K562 (cell line): ENCODE measurements around the gene ETS2. TPM values are rescaled to one million over a fixed set of nuclear protein-coding genes. Genes with fewer than 3 reads are reported as not detected.

Experiments
- ATAC-seq: fragments of 200-7000 bp; cut with Tn5 transposase; 3 replicates; pipeline ENCODE4 v1.9.1; 2020; ENCODE audit warnings: moderate library complexity
- BruUV-seq: library from RNA; stranded (reverse); fragments of 400-500 nt; replicated peaks from 2 replicates; lab custom pipeline; 2021; lab: Mats Ljungman, UMichigan
- CTCF ChIA-PET: fragments of 300-600 bp; formaldehyde crosslinking; extraction: SDS; loops from one replicate; lab custom pipeline; 2021; ENCODE audit warnings: low intra/inter-chr PET ratio; lab: Yijun Ruan, JAX
- POLR2A ChIA-PET: fragments of 300-600, 350-650 bp; sonication (Branson Sonifier 250); formaldehyde crosslinking; extraction: SDS; loops from one replicate; lab custom pipeline; 2021; ENCODE audit warnings: antibody characterized with exemption, inconsistent platforms; lab: Yijun Ruan, JAX
- DNase-seq, 4 experiments: peaks; one replicate each; pipeline versions ENCODE4 v3.0.0 to v3.0.0-alpha.2; 2011 to 2018; ENCODE audit warnings: low spot score in 3 of 4, mixed read lengths in 3 of 4; ENCODE audit errors: extremely low read depth in 1 of 4
- FAIRE-seq: peaks from 2 replicates; lab custom pipeline; 2011; peaks lifted over from hg19 to GRCh38; lab: Jason Lieb, UNC
- H2AFZ ChIP-seq: 2 replicates; pipeline ENCODE4 v1.6.0; 2011; ENCODE audit warnings: low read depth, low read length, control low read depth, inconsistent platforms
- H3K27ac ChIP-seq: fragments of 200-600 bp; 3 replicates; pipeline ENCODE4 v1.8.0; 2011; ENCODE audit warnings: low read depth, mild to moderate bottlenecking, control low read depth, inconsistent platforms, low read length, moderate library complexity, mixed read lengths; ENCODE audit errors: extremely low read depth
- H3K27me3 ChIP-seq, 2 experiments: fragments of 300-600 bp in 1 of 2; 2 replicates in 1 of 2; 3 replicates in 1 of 2; pipeline versions ENCODE4 v1.6.0 to v1.8.0; 2011; ENCODE audit warnings: inconsistent platforms in 2 of 2, low read length in 2 of 2, mild to moderate bottlenecking in 1 of 2, mixed read lengths in 1 of 2, moderate library complexity in 1 of 2; ENCODE audit not compliant: control insufficient read depth in 2 of 2, insufficient read depth in 2 of 2
- H3K36me3 ChIP-seq: fragments of 300-600 bp; 3 replicates; pipeline ENCODE4 v1.8.0; 2011; ENCODE audit warnings: mild to moderate bottlenecking, low read length, inconsistent platforms; ENCODE audit not compliant: control insufficient read depth, insufficient read depth
- H3K4me1 ChIP-seq, 2 experiments: fragments of 200-600 bp in 1 of 2; replicated peaks in 1 of 2; 2 replicates in 1 of 2; 3 replicates in 1 of 2; pipeline versions ENCODE4 v1.5.1 to v1.8.0; 2011; ENCODE audit warnings: inconsistent platforms in 2 of 2, low read length in 2 of 2, mild to moderate bottlenecking in 1 of 2, mixed read lengths in 1 of 2, moderate library complexity in 1 of 2; ENCODE audit not compliant: control insufficient read depth in 2 of 2, insufficient read depth in 2 of 2
- H3K4me2 ChIP-seq: 2 replicates; pipeline ENCODE4 v1.6.1; 2011; ENCODE audit warnings: low read length, control low read depth, inconsistent platforms, mixed read lengths; ENCODE audit not compliant: insufficient read depth
- H3K4me3 ChIP-seq: fragments of 200-600 bp; sonication (generic), shearing (Covaris generic); 2 replicates; pipeline ENCODE4 v1.5.1; 2016; ENCODE audit warnings: control low read depth, inconsistent platforms
- H3K79me2 ChIP-seq: fragments of 200-600 bp; 3 replicates; pipeline ENCODE4 v1.8.0; 2011; ENCODE audit warnings: low read length, inconsistent platforms; ENCODE audit not compliant: control insufficient read depth, insufficient read depth
- H3K9ac ChIP-seq, 2 experiments: 2 replicates each; pipeline versions ENCODE4 v1.6.0 to v1.6.1; 2011; ENCODE audit warnings: low read depth in 2 of 2, low read length in 2 of 2, control low read depth in 1 of 2, inconsistent platforms in 1 of 2, mild to moderate bottlenecking in 1 of 2, mixed read lengths in 1 of 2; ENCODE audit not compliant: insufficient read depth in 1 of 2
- H3K9me1 ChIP-seq: one replicate; pipeline ENCODE4 v1.6.0; 2011; ENCODE audit warnings: inconsistent platforms, mild to moderate bottlenecking, low read length, moderate library complexity; ENCODE audit not compliant: control insufficient read depth, insufficient read depth
- H3K9me3 ChIP-seq: replicated peaks from 2 replicates; pipeline ENCODE4 v1.5.1; 2011; ENCODE audit warnings: low read depth, low read length, inconsistent platforms; ENCODE audit not compliant: control insufficient read depth, insufficient read depth
- H4K20me1 ChIP-seq: replicated peaks from 2 replicates; pipeline ENCODE4 v1.6.1; 2011; ENCODE audit warnings: low read length, inconsistent platforms, mixed read lengths; ENCODE audit not compliant: control insufficient read depth, insufficient read depth
- CC2D1A ChIP-seq: fragments of 450-650 bp; IDR thresholded peaks from 2 replicates; pipeline ENCODE4 v1.6.1; 2017; ENCODE audit warnings: mild to moderate bottlenecking
- KLF1 ChIP-seq: fragments of 450-650 bp; IDR thresholded peaks from 2 replicates; pipeline ENCODE4 v1.6.1; 2016; ENCODE audit warnings: missing genetic modification characterization, missing compliant biosample characterization
- RAD21 ChIP-seq, 2 experiments: fragments of 250-450 bp in 1 of 2; fragments of 450-650 bp in 1 of 2; sonication (Bioruptor Pico) in 1 of 2; formaldehyde crosslinking in 1 of 2; IDR thresholded peaks in 1 of 2; conservative IDR thresholded peaks in 1 of 2; 2 replicates each; pipeline versions ENCODE4 v1.4.0 to v1.8.0; 2020 to 2022; ENCODE audit warnings: mild to moderate bottlenecking in 2 of 2, moderate library complexity in 1 of 2
- SMAD4 ChIP-seq: fragments of 250-450 bp; sonication (Bioruptor Pico); conservative IDR thresholded peaks from 2 replicates; pipeline ENCODE4 v1.8.0; 2021; ENCODE audit warnings: inconsistent platforms, mild to moderate bottlenecking, moderate library complexity
- WGBS: fragments of 100-300 bp; shearing (Covaris generic); methylation state at CpG from one replicate; pipeline ENCODE4 v1.1.6; 2016; ENCODE audit warnings: low coverage, mixed read lengths; ENCODE audit not compliant: insufficient coverage; ENCODE audit errors: missing lambda C conversion rate; 5-methylcytosine and 5-hydroxymethylcytosine counted together
- in situ Hi-C: fragments of 300-500 bp; cut with MboI; formaldehyde crosslinking; loops from 4 replicates; pipeline ENCODE4 v1.15.0; 2018; ENCODE audit warnings: inconsistent platforms, mixed read lengths
- intact Hi-C: fragments of 100-400 bp; cut with micrococcal nuclease; formaldehyde crosslinking; loops from 2 replicates; pipeline ENCODE4 v1.14.2; 2022
- polyA plus RNA-seq, 8 experiments: library from polyadenylated mRNA; depleted of rRNA in 4 of 8; stranded (reverse) in 5 of 8; unstranded in 3 of 8; fragments of >200 nt; fragmentation: Nextera tagmentation in 2 of 8; fragmentation: Illumina TruSeq in 1 of 8; extraction: Ambion mirVana in 2 of 8; extraction: Trizol in 1 of 8; gene quantifications; 2 replicates each; pipeline versions ENCODE4 v1.2.1 to v1.2.3, GENCODE V29; 2011 to 2014; ENCODE audit warnings: inconsistent platforms in 1 of 8, missing spikeins in 1 of 8
- total RNA-seq, 7 experiments: library from RNA; depleted of rRNA in 6 of 7; stranded (reverse); fragments of >200 nt in 6 of 7; fragmentation: Illumina TruSeq in 2 of 7; extraction: Trizol in 2 of 7; gene quantifications; 2 replicates each; pipeline versions ENCODE4 v1.2.1 to v1.2.3, GENCODE V29; 2011 to 2021; ENCODE audit warnings: low replicate concordance in 1 of 7
- TF ChIP-seq, protein P1 (sequence below): IDR thresholded peaks from 2 replicates; pipeline ENCODE4 v1.6.1; 2011; ENCODE audit warnings: borderline replicate concordance, low read depth, mild to moderate bottlenecking, moderate library complexity, low read length; ENCODE audit not compliant: insufficient read depth, poor library complexity, severe bottlenecking

The ETS2 gene
- total and polyA plus RNA-seq, 9 of the 15 experiments (the other 6 are each of a cell fraction or from before 2014, with no cell fraction given) = 1.7 to 24.4 (median 12.2) TPM

- no peaks in the 10 kb centered on the region for H3K4me1 ChIP-seq
- H4K20me1 ChIP-seq = no peaks in the 10 kb centered on the region
- no peak overlapping the region for H3K27ac ChIP-seq
- H3K27me3 ChIP-seq = peaks cover 0 to 7% of the 10 kb centered on the region in 2 experiments; a peak in 2 of 5 replicates
- ATAC-seq (no peak), FAIRE-seq (no peak), DNase-seq (no peak)
- WGBS = 10% methylated on average over 2 of the region's 2 CpGs
- H3K4me2 ChIP-seq = no peak overlapping the region
- H3K9me1 ChIP-seq = no peaks in the 10 kb centered on the region
- no TSS peak for BruUV-seq
- intact Hi-C loops (no loop called here), in situ Hi-C loops (no loop called here)
- no peak overlapping the region for H3K9ac ChIP-seq
- TF ChIP-seq CC2D1A (no peak), KLF1 (no peak), RAD21 (CRISPR knock-in tag; conservative IDR thresholded peaks at IDR 0.05 in 1 of 2, IDR thresholded peaks at IDR 0.05 in 1 of 2) (no peak), SMAD4 (CRISPR knock-in tag) (no peak)
- TF ChIP-seq, protein P1, sequence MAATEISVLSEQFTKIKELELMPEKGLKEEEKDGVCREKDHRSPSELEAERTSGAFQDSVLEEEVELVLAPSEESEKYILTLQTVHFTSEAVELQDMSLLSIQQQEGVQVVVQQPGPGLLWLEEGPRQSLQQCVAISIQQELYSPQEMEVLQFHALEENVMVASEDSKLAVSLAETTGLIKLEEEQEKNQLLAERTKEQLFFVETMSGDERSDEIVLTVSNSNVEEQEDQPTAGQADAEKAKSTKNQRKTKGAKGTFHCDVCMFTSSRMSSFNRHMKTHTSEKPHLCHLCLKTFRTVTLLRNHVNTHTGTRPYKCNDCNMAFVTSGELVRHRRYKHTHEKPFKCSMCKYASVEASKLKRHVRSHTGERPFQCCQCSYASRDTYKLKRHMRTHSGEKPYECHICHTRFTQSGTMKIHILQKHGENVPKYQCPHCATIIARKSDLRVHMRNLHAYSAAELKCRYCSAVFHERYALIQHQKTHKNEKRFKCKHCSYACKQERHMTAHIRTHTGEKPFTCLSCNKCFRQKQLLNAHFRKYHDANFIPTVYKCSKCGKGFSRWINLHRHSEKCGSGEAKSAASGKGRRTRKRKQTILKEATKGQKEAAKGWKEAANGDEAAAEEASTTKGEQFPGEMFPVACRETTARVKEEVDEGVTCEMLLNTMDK = no peak
- H3K4me3 ChIP-seq = no peak overlapping the region
- H3K79me2 ChIP-seq = no peaks in the 10 kb centered on the region
- no peaks in the 10 kb centered on the region; the same call in 1 of the 2 replicates for H3K9me3 ChIP-seq
- no peaks in the 10 kb centered on the region for H3K36me3 ChIP-seq
- CTCF ChIA-PET = interaction anchor here (0.5 kb wide), 1 partner anchor 24 kb away, joined by 3 read pairs; no protein-coding TSS in a partner anchor
- POLR2A ChIA-PET = interaction anchor here (1.3 kb wide), 1 partner anchor 11 kb away, joined by 3 read pairs; no protein-coding TSS in a partner anchor
- H2AFZ ChIP-seq = no peak overlapping the region
Observed at GRCh38 chr21:38780879-38781278, 24.9 kb upstream of the ETS2 start.
